T-cell (primary cell): Measurements from ENCODE around the gene KCNK4. TPM values are rescaled to one million over a fixed set of nuclear protein-coding genes. Genes with fewer than 3 reads are reported as not detected.

Experiments used
- ATAC-seq, 4 experiments: fragments of 200-7000 bp in 3 of 4; fragments of 150-1000 bp in 1 of 4; cut with Tn5 transposase; replicated peaks in 1 of 4; 1 replicate in 3 of 4; 2 replicates in 1 of 4; pipeline ENCODE4 v1.10.0; 2021; ENCODE audit warnings: moderate library complexity in 3 of 4, mild to moderate bottlenecking in 2 of 4, moderate number of reproducible peaks in 1 of 4
- CTCF ChIA-PET, 2 donors: fragments of 300-600 bp; sonication (Branson Sonifier 250); formaldehyde crosslinking; loops; one replicate each; lab custom pipeline; 2022; ENCODE audit warnings: antibody characterized with exemption in 2 of 2; lab: Charles Lee
- POLR2A ChIA-PET, 2 donors: fragments of 300-600 bp; sonication (Branson Sonifier 250); formaldehyde crosslinking; loops; one replicate each; lab custom pipeline; 2022; ENCODE audit warnings: antibody characterized with exemption in 2 of 2; lab: Charles Lee
- DNase-seq, 35 experiments: peaks; one replicate each; pipeline versions ENCODE4 v3.0.0 to v3.0.0-alpha.2; 2013 to 2023
- H3K27ac ChIP-seq: one replicate; pipeline ENCODE4 v1.5.1; 2013; ENCODE audit warnings: low read length
- H3K27me3 ChIP-seq, 2 experiments: replicated peaks in 1 of 2; 1 replicate in 1 of 2; 2 replicates in 1 of 2; pipeline versions ENCODE4 v1.6.1 to v1.7.0; 2013; ENCODE audit warnings: low read length in 1 of 2, mixed read lengths in 1 of 2; ENCODE audit not compliant: control insufficient read depth in 2 of 2, insufficient read depth in 2 of 2; ENCODE audit errors: extremely low read depth in 1 of 2
- H3K36me3 ChIP-seq, 2 donors: 1 replicate in 1 of 2; 2 replicates in 1 of 2; pipeline versions ENCODE4 v1.6.1 to v1.7.0; 2013; ENCODE audit warnings: low read length in 1 of 2; ENCODE audit not compliant: control insufficient read depth in 2 of 2, insufficient read depth in 1 of 2; ENCODE audit errors: extremely low read depth in 1 of 2
- H3K4me1 ChIP-seq, 2 experiments: 1 replicate in 1 of 2; 2 replicates in 1 of 2; pipeline versions ENCODE4 v1.6.1 to v1.7.0; 2013; ENCODE audit warnings: low read length in 2 of 2, mixed read lengths in 1 of 2; ENCODE audit not compliant: insufficient read depth in 2 of 2, control insufficient read depth in 1 of 2; ENCODE audit errors: extremely low read depth in 1 of 2
- H3K4me3 ChIP-seq, 2 donors: 1 replicate in 1 of 2; 2 replicates in 1 of 2; pipeline versions ENCODE4 v1.5.1 to v1.7.0; 2013; ENCODE audit warnings: mild to moderate bottlenecking in 2 of 2, low read length in 1 of 2, moderate library complexity in 1 of 2; ENCODE audit not compliant: control insufficient read depth in 1 of 2; ENCODE audit errors: extremely low read depth in 1 of 2
- H3K9me3 ChIP-seq: 2 replicates; pipeline ENCODE4 v1.7.0; 2013
- H3K27ac Mint-ChIP-seq, 2 donors: one replicate each; pipeline ENCODE4 v1.8.0; 2020 to 2021; ENCODE audit warnings: mild to moderate bottlenecking in 2 of 2, mixed read lengths in 2 of 2
- H3K27me3 Mint-ChIP-seq, 2 donors: one replicate each; pipeline ENCODE4 v1.8.0; 2021 to 2022; ENCODE audit warnings: mixed read lengths in 2 of 2
- H3K36me3 Mint-ChIP-seq: one replicate; pipeline ENCODE4 v1.8.0; 2021; ENCODE audit warnings: mixed read lengths
- H3K4me1 Mint-ChIP-seq, 3 donors: one replicate each; pipeline ENCODE4 v1.8.0; 2020 to 2022; ENCODE audit warnings: mixed read lengths in 3 of 3, mild to moderate bottlenecking in 1 of 3
- H3K4me3 Mint-ChIP-seq, 3 donors: one replicate each; pipeline ENCODE4 v1.8.0; 2020 to 2022; ENCODE audit warnings: mild to moderate bottlenecking in 3 of 3, mixed read lengths in 3 of 3, moderate library complexity in 3 of 3
- H3K9me3 Mint-ChIP-seq, 3 donors: one replicate each; pipeline ENCODE4 v1.8.0; 2020 to 2022; ENCODE audit warnings: mixed read lengths in 3 of 3
- WGBS: methylation state at CpG from one replicate; pipeline ENCODE4 v1.1.5; 2013; ENCODE audit warnings: missing lambda C conversion rate; ENCODE audit not compliant: insufficient coverage; 5-methylcytosine and 5-hydroxymethylcytosine counted together
- total RNA-seq, 35 experiments: library from RNA in 6 of 35; stranded (reverse) in 6 of 35; fragments of 120-200 nt in 1 of 35; gene quantifications; one replicate each; pipeline versions ENCODE4 v1.2.1 to v1.2.4 and lab custom pipeline; 2013 to 2026

Gene KCNK4
- total RNA-seq, 5 donors from 2014 or later (not counting 1 experiment from before 2014, with no cell fraction given): 0.22 to 0.35 (median 0.33) TPM; not detected in 2

DNA sequence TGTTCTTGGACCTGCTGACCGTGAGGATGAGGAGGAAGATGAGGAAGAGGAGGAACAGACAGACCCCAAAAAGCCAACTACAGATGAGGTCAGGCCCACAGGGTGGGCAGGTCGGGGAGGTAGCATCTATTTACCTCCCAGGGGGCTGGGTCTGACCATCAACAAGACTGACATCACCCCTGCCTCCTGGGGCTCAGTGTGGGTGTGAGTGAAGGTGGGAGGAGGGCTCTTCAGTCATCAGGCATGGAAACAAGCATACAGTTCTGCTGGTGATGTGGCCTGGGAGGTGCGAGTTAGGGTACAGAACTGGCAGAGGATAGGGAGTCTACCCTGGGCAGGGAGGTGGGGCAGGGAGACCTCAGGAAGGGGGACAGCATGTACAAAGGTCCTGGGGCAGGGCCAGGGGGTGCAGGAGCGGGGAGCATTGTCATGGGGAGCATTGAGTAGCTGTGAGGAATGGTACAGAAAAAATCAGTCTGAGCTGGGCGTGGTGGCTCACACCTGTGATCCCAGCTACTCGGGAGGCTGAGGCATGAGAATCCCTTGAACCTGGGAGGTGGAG is 30.9 kb upstream of the KCNK4 start:
- ChIA-PET CTCF (no interaction called here), POLR2A (no interaction called here)
- ATAC-seq (no peak), DNase-seq (no peak)
- Mint-ChIP-seq H3K36me3 (peaks cover 14% of the 10 kb centered on the region), H3K4me1 (peaks cover 0 to 9% (median 0%) of the 10 kb centered on the region in 3 donors), H3K27me3 (no peaks in the 10 kb centered on the region), H3K27ac (no peak overlapping the region), H3K4me3 (no peak overlapping the region), H3K9me3 (no peaks in the 10 kb centered on the region)
- WGBS: 86% methylated on average over 4 of the region's 6 CpGs
- Histone ChIP-seq H3K27me3 (no peaks in the 10 kb centered on the region), H3K36me3 (peaks cover 6 to 7% of the 10 kb centered on the region in 2 donors), H3K4me3 (no peak overlapping the region), H3K4me1 (peaks cover 0 to 7% of the 10 kb centered on the region in 2 experiments), H3K27ac (no peak overlapping the region), H3K9me3 (no peaks in the 10 kb centered on the region)

DNA sequence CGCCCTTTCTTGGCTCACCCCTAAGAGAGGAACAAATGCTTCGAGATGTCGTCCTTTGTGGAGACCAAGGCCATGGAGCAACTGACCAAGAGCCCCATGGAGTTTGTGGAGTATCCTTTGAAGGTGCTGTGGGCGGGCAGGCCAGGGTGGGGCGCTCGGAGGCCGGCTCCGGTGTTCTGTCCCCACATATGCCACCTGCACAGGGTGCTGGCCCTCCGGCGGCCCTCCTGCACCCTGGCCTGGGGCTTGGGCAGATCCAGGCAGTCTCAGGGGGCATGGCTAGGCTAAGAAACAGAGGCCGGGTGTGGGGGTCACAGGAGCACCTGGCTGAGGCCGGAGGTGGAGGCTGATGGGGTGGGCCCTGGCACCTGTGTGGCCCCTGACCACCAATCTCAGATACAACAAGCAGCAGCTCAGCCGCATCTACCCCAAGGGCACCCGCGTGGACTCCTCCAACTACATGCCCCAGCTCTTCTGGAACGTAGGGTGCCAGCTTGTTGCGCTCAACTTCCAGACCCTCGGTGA is 29.5 kb upstream of the KCNK4 start:
- ChIA-PET CTCF (no interaction called here), POLR2A (no interaction called here)
- Mint-ChIP-seq H3K36me3 (peaks cover 14% of the 10 kb centered on the region), H3K4me3 (no peak overlapping the region), H3K27me3 (no peaks in the 10 kb centered on the region), H3K4me1 (peaks cover 0 to 9% (median 0%) of the 10 kb centered on the region in 3 donors), H3K27ac (no peak overlapping the region), H3K9me3 (no peaks in the 10 kb centered on the region)
- DNase-seq (no peak), ATAC-seq (peak in 1 of 4 experiments; percentile 4)
- Histone ChIP-seq H3K4me3 (no peak overlapping the region), H3K9me3 (no peaks in the 10 kb centered on the region), H3K4me1 (peaks cover 0 to 7% of the 10 kb centered on the region in 2 experiments), H3K27ac (no peak overlapping the region), H3K36me3 (peaks cover 2 to 6% of the 10 kb centered on the region in 2 donors), H3K27me3 (no peaks in the 10 kb centered on the region)
- WGBS: 96% methylated on average over 13 of the region's 18 CpGs

DNA sequence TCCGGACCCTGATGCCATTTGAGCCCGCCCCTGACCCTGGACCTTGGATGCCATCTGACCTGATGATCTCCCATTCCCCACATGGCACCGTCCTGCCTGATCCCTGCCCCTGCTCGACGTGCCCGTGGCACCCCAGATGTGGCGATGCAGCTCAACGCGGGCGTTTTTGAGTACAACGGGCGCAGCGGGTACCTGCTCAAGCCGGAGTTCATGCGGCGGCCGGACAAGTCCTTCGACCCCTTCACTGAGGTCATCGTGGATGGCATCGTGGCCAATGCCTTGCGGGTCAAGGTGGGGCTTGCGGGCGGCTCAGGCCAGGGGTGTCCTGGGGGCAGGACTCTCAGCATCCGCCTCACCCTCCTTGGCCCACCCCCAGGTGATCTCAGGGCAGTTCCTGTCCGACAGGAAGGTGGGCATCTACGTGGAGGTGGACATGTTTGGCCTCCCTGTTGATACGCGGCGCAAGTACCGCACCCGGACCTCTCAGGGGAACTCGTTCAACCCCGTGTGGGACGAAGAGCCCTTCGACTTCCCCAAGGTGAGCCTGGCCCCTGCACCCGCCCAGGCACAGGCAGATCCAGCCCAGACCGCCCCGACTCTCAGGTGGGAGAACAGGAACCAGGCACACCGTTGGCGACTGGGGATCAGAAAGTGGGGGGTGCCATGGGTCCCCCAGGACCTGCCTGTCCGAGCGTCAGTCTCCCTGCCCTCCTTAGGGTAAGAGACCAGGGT is 28.7 kb upstream of the KCNK4 start:
- no peak overlapping the region for H3K27ac Mint-ChIP-seq
- DNase-seq: no peak
- Histone ChIP-seq H3K4me3 (no peak overlapping the region), H3K36me3 (peaks cover 0 to 6% of the 10 kb centered on the region in 2 donors), H3K9me3 (no peaks in the 10 kb centered on the region), H3K4me1 (peaks cover 0 to 7% of the 10 kb centered on the region in 2 experiments), H3K27ac (no peak overlapping the region), H3K27me3 (no peaks in the 10 kb centered on the region)
- POLR2A ChIA-PET: no interaction called here
- H3K36me3 Mint-ChIP-seq: peaks cover 14% of the 10 kb centered on the region
- no peaks in the 10 kb centered on the region for H3K9me3 Mint-ChIP-seq
- no peak overlapping the region for H3K4me3 Mint-ChIP-seq
- WGBS: 92% methylated on average over 41 of the region's 42 CpGs
- CTCF ChIA-PET: no interaction called here
- no peaks in the 10 kb centered on the region for H3K27me3 Mint-ChIP-seq
- H3K4me1 Mint-ChIP-seq: peaks cover 0 to 9% (median 0%) of the 10 kb centered on the region in 3 donors
- ATAC-seq: no peak

GRCh38 chr11:64263021-64263946 is 27.8 kb upstream of the KCNK4 start:
- DNase-seq (no peak), ATAC-seq (no peak)
- H3K27me3 Mint-ChIP-seq: no peaks in the 10 kb centered on the region
- Histone ChIP-seq H3K36me3 (peaks cover 0 to 6% of the 10 kb centered on the region in 2 donors), H3K27me3 (no peaks in the 10 kb centered on the region), H3K4me1 (peaks cover 0 to 15% of the 10 kb centered on the region in 2 experiments), H3K9me3 (no peaks in the 10 kb centered on the region), H3K27ac (no peak overlapping the region), H3K4me3 (no peak overlapping the region)
- no peak overlapping the region for H3K4me3 Mint-ChIP-seq
- H3K4me1 Mint-ChIP-seq: peaks cover 5 to 14% (median 7%) of the 10 kb centered on the region in 3 donors
- CTCF ChIA-PET: no interaction called here
- WGBS: 88% methylated on average over 24 of the region's 29 CpGs
- H3K27ac Mint-ChIP-seq: no peak overlapping the region
- peaks cover 11% of the 10 kb centered on the region for H3K36me3 Mint-ChIP-seq
- no peaks in the 10 kb centered on the region for H3K9me3 Mint-ChIP-seq
- POLR2A ChIA-PET: interaction anchor here in 1 of 2 donors (0.5 kb wide), 1 partner anchor 18 kb away, joined by 11 read pairs; no protein-coding TSS in a partner anchor

GRCh38 chr11:64263947-64264317 is 27.2 kb upstream of the KCNK4 start:
- DNase-seq (no peak), ATAC-seq (no peak)
- H3K4me3 ChIP-seq: no peak overlapping the region
- no peaks in the 10 kb centered on the region for H3K9me3 Mint-ChIP-seq
- no peaks in the 10 kb centered on the region for H3K27me3 ChIP-seq
- no peaks in the 10 kb centered on the region for H3K9me3 ChIP-seq
- H3K27me3 Mint-ChIP-seq: no peaks in the 10 kb centered on the region
- WGBS: 100% methylated on average over 6 of the region's 8 CpGs
- no peak overlapping the region for H3K4me3 Mint-ChIP-seq
- no peak overlapping the region for H3K27ac Mint-ChIP-seq
- POLR2A ChIA-PET: interaction anchor here in 1 of 2 donors (0.5 kb wide), 1 partner anchor 19 kb away, joined by 11 read pairs; no protein-coding TSS in a partner anchor
- peaks cover 0 to 1% of the 10 kb centered on the region in 2 donors for H3K36me3 ChIP-seq
- CTCF ChIA-PET: no interaction called here
- peaks cover 11% of the 10 kb centered on the region for H3K36me3 Mint-ChIP-seq
- no peak overlapping the region for H3K27ac ChIP-seq
- H3K4me1 ChIP-seq: peaks cover 4 to 22% of the 10 kb centered on the region in 2 experiments
- H3K4me1 Mint-ChIP-seq: peaks cover 12 to 20% (median 14%) of the 10 kb centered on the region in 3 donors

- Histone ChIP-seq H3K9me3 (no peaks in the 10 kb centered on the region), H3K4me3 (no peak overlapping the region), H3K4me1 (peaks cover 5 to 21% of the 10 kb centered on the region in 2 experiments), H3K36me3 (no peaks in the 10 kb centered on the region), H3K27me3 (no peaks in the 10 kb centered on the region), H3K27ac (no peak overlapping the region)
- CTCF ChIA-PET: no interaction called here
- H3K4me1 Mint-ChIP-seq: peaks cover 16 to 20% (median 16%) of the 10 kb centered on the region in 3 donors
- POLR2A ChIA-PET: no interaction called here
- H3K27me3 Mint-ChIP-seq: no peaks in the 10 kb centered on the region
- WGBS: 89% methylated on average over 6 of the region's 10 CpGs
- no peaks in the 10 kb centered on the region for H3K9me3 Mint-ChIP-seq
- no peak for DNase-seq
- no peak overlapping the region for H3K27ac Mint-ChIP-seq
- no peak for ATAC-seq
- peaks cover 9% of the 10 kb centered on the region for H3K36me3 Mint-ChIP-seq
- H3K4me3 Mint-ChIP-seq: no peak overlapping the region
These were observed 26.7 kb upstream of the KCNK4 start for GRCh38 chr11:64264371-64264852.
